HG03520 (cell line): ENCODE measurements around the gene TET2.
A peak's percentile ranks its signal among the peaks of the same experiment; 100 is the strongest.

Source experiments
- ATAC-seq: cut with Tn5 transposase; IDR thresholded peaks from one replicate; pipeline ENCODE4 v1.9.1; 2021; ENCODE audit warnings: mild to moderate bottlenecking, moderate library complexity; ENCODE audit not compliant: unreplicated experiment

Gene TET2

GRCh38 chr4:105230287-105230686 lies 83.6 kb downstream of the TET2 start:
- no peak for ATAC-seq

GRCh38 chr4:105232374-105232773 lies 85.7 kb downstream of the TET2 start:
- ATAC-seq: no peak

GRCh38 chr4:105234582-105234981 lies 87.9 kb downstream of the TET2 start:
- no peak for ATAC-seq

GRCh38 chr4:105236202-105236915 lies 89.7 kb downstream of the TET2 start:
- ATAC-seq: peak; percentile 56

- ATAC-seq: peak; percentile 34
Observed at GRCh38 chr4:105236916-105237311, 90.2 kb downstream of the TET2 start.

- no peak for ATAC-seq
Observed at GRCh38 chr4:105240037-105240436, 93.4 kb downstream of the TET2 start.

- no peak for ATAC-seq
Observed at GRCh38 chr4:105241451-105241850, 94.8 kb downstream of the TET2 start.

GRCh38 chr4:105243446-105243845 lies 96.8 kb downstream of the TET2 start:
- ATAC-seq: no peak

GRCh38 chr4:105246712-105247111 lies 100.0 kb downstream of the TET2 start:
- ATAC-seq: no peak

- no peak for ATAC-seq
Observed at GRCh38 chr4:105248613-105249012, 101.9 kb downstream of the TET2 start.

- no peak for ATAC-seq
Observed at GRCh38 chr4:105257817-105258495, 111.3 kb downstream of the TET2 start.

- ATAC-seq: no peak
Observed at GRCh38 chr4:105265689-105266088, 119.0 kb downstream of the TET2 start.

GRCh38 chr4:105267280-105267679 lies 120.6 kb downstream of the TET2 start:
- no peak for ATAC-seq

GRCh38 chr4:105272002-105272401 lies 125.3 kb downstream of the TET2 start:
- ATAC-seq: no peak

GRCh38 chr4:105273230-105273629 lies 126.6 kb downstream of the TET2 start:
- ATAC-seq: no peak

- ATAC-seq: no peak
Observed at GRCh38 chr4:105274090-105274489, 127.4 kb downstream of the TET2 start.

- no peak for ATAC-seq
Observed at GRCh38 chr4:105274504-105274903, 127.8 kb downstream of the TET2 start.

- no peak for ATAC-seq
Observed at GRCh38 chr4:105276361-105277104, 129.9 kb downstream of the TET2 start.

- no peak for ATAC-seq
Observed at GRCh38 chr4:105277702-105278101, 131.0 kb downstream of the TET2 start.

GRCh38 chr4:105279314-105279713 lies 132.6 kb downstream of the TET2 start:
- no peak for ATAC-seq

GRCh38 chr4:105280338-105281123 lies 133.9 kb downstream of the TET2 start:
- no peak for ATAC-seq
